ENCODE data around the gene TLE6. TPM values are rescaled to one million over a fixed set of nuclear protein-coding genes. Genes with fewer than 3 reads are reported as not detected.

The TLE6 gene
- total RNA-seq, 1 donor from 2014 or later, result not detected

GRCh38 chr19:3041327-3041726, 64.0 kb downstream of the TLE6 start:
- no peak overlapping the region for H3K4me3 Mint-ChIP-seq (ENCODE audit: unreplicated experiment)
- H3K36me3 Mint-ChIP-seq (ENCODE audit: unreplicated experiment), result no peaks in the 10 kb centered on the region
- TF ChIP-seq CTCF (IDR thresholded peaks at IDR 0.05; ENCODE audit: partially characterized antibody, unreplicated experiment), result no peak
- peaks cover 4% of the 10 kb centered on the region for H3K4me1 Mint-ChIP-seq (ENCODE audit: low read depth, unreplicated experiment)
- H3K27me3 Mint-ChIP-seq (ENCODE audit: unreplicated experiment), result peaks cover 26% of the 10 kb centered on the region
- H3K27ac Mint-ChIP-seq (ENCODE audit: unreplicated experiment), result no peak overlapping the region
- H3K9me3 Mint-ChIP-seq (ENCODE audit: unreplicated experiment), result peaks cover 1% of the 10 kb centered on the region
- DNase-seq, result no peak

GRCh38 chr19:3041761-3042620, 64.6 kb downstream of the TLE6 start:
- Mint-ChIP-seq H3K4me1 (ENCODE audit: low read depth, unreplicated experiment) (peaks cover 4% of the 10 kb centered on the region), H3K9me3 (ENCODE audit: unreplicated experiment) (peaks cover 1% of the 10 kb centered on the region), H3K36me3 (ENCODE audit: unreplicated experiment) (no peaks in the 10 kb centered on the region), H3K4me3 (ENCODE audit: unreplicated experiment) (peak overlapping the region; percentile 26), H3K27me3 (ENCODE audit: unreplicated experiment) (peaks cover 22% of the 10 kb centered on the region), H3K27ac (ENCODE audit: unreplicated experiment) (no peak overlapping the region)
- DNase-seq, result no peak
- TF ChIP-seq CTCF (IDR thresholded peaks at IDR 0.05; ENCODE audit: partially characterized antibody, unreplicated experiment), result no peak

GRCh38 chr19:3042621-3043267, 65.4 kb downstream of the TLE6 start:
- Mint-ChIP-seq H3K27me3 (ENCODE audit: unreplicated experiment) (peaks cover 25% of the 10 kb centered on the region), H3K4me3 (ENCODE audit: unreplicated experiment) (peak overlapping the region; percentile 26), H3K36me3 (ENCODE audit: unreplicated experiment) (no peaks in the 10 kb centered on the region), H3K4me1 (ENCODE audit: low read depth, unreplicated experiment) (peaks cover 7% of the 10 kb centered on the region), H3K9me3 (ENCODE audit: unreplicated experiment) (peaks cover 3% of the 10 kb centered on the region), H3K27ac (ENCODE audit: unreplicated experiment) (no peak overlapping the region)
- DNase-seq, result no peak
- no peak for TF ChIP-seq CTCF (IDR thresholded peaks at IDR 0.05; ENCODE audit: partially characterized antibody, unreplicated experiment)

Other genes starting within 250 kb of the TLE6 start
- 40.8 TPM for gene SLC39A3, start 237.5 kb upstream of the TLE6 start, total RNA-seq (ENCODE audit: unreplicated experiment)
- 90.6 TPM for gene SGTA, start 194.3 kb upstream of the TLE6 start, total RNA-seq (ENCODE audit: unreplicated experiment)
- 64.0 TPM for gene THOP1, start 192.1 kb upstream of the TLE6 start, total RNA-seq (ENCODE audit: unreplicated experiment)
- 5.8 TPM for gene ZNF554, start 157.7 kb upstream of the TLE6 start, total RNA-seq (ENCODE audit: unreplicated experiment)
- 8.4 TPM for gene ZNF555, start 136.1 kb upstream of the TLE6 start, total RNA-seq (ENCODE audit: unreplicated experiment)
- not detected for gene ZNF556, start 110.2 kb upstream of the TLE6 start, total RNA-seq (ENCODE audit: unreplicated experiment)
- gene ZNF57, start 76.6 kb upstream of the TLE6 start, total RNA-seq (ENCODE audit: unreplicated experiment), result 2.7 TPM
- gene ZNF77, start 32.6 kb upstream of the TLE6 start, total RNA-seq (ENCODE audit: unreplicated experiment), result 4.8 TPM
- not detected for gene TLE2, start 51.7 kb downstream of the TLE6 start, total RNA-seq (ENCODE audit: unreplicated experiment)
- gene TLE5, start 84.9 kb downstream of the TLE6 start, total RNA-seq (ENCODE audit: unreplicated experiment), result 258 TPM
- 32.4 TPM for gene GNA11, start 116.8 kb downstream of the TLE6 start, total RNA-seq (ENCODE audit: unreplicated experiment)
- not detected for gene GNA15, start 158.5 kb downstream of the TLE6 start, total RNA-seq (ENCODE audit: unreplicated experiment)
- not detected for gene S1PR4, start 201.2 kb downstream of the TLE6 start, total RNA-seq (ENCODE audit: unreplicated experiment)
- 54.4 TPM for gene NCLN, start 208.4 kb downstream of the TLE6 start, total RNA-seq (ENCODE audit: unreplicated experiment)
- 12.5 TPM for gene CELF5, start 247.1 kb downstream of the TLE6 start, total RNA-seq (ENCODE audit: unreplicated experiment)